Suprapubic skin (tissue), 4 donors: ENCODE data around the gene AIDA. TPM values are rescaled to one million over a fixed set of nuclear protein-coding genes. Genes with fewer than 3 reads are reported as not detected.

ENCODE experiments used
- DNase-seq, 2 donors: peaks; one replicate each; pipeline ENCODE4 v3.0.0-alpha.2; 2019; ENCODE audit warnings: low spot score in 2 of 2
- H3K27ac ChIP-seq: fragments of 200-600 bp; sonication (generic); one replicate; pipeline ENCODE4 v1.5.1; 2019
- H3K27me3 ChIP-seq: fragments of 200-600 bp; sonication (generic); one replicate; pipeline ENCODE4 v1.5.1; 2019
- H3K36me3 ChIP-seq: fragments of 200-600 bp; sonication (generic); one replicate; pipeline ENCODE4 v1.5.1; 2019
- H3K4me1 ChIP-seq: fragments of 200-600 bp; sonication (generic); one replicate; pipeline ENCODE4 v1.5.1; 2019
- H3K4me3 ChIP-seq: fragments of 200-600 bp; sonication (generic); one replicate; pipeline ENCODE4 v1.5.1; 2019; ENCODE audit warnings: mild to moderate bottlenecking
- H3K9me3 ChIP-seq: fragments of 200-600 bp; sonication (generic); one replicate; pipeline ENCODE4 v1.5.1; 2019
- EP300 ChIP-seq: sonication (generic); formaldehyde crosslinking; IDR thresholded peaks from one replicate; pipeline ENCODE4 v1.6.1; 2017; ENCODE audit warnings: antibody characterized with exemption
- POLR2A ChIP-seq, 2 donors: fragments of 450-650 bp; IDR thresholded peaks; one replicate each; pipeline ENCODE4 v1.6.1; 2017; ENCODE audit warnings: antibody characterized with exemption in 2 of 2, mild to moderate bottlenecking in 2 of 2, moderate library complexity in 2 of 2
- POLR2AphosphoS5 ChIP-seq, 3 donors: sonication (generic); formaldehyde crosslinking; IDR thresholded peaks; one replicate each; pipeline ENCODE4 v1.6.1; 2017; ENCODE audit warnings: antibody characterized with exemption in 3 of 3
- WGBS: methylation state at CpG from one replicate; pipeline ENCODE4 v1.1.5; 2018; 5-methylcytosine and 5-hydroxymethylcytosine counted together
- total RNA-seq, 4 donors: library from RNA; depleted of rRNA; stranded (reverse); fragments of >200 nt; gene quantifications; one replicate each; pipeline ENCODE4 v1.1.0, GENCODE V29; 2016
- TF ChIP-seq, protein P1 (sequence below), 2 donors: fragments of 200-600 bp in 1 of 2; fragments of 450-650 bp in 1 of 2; sonication (generic) in 1 of 2; IDR thresholded peaks; one replicate each; pipeline ENCODE4 v1.5.1; 2016 to 2019; ENCODE audit warnings: antibody characterized with exemption in 2 of 2, mild to moderate bottlenecking in 1 of 2, moderate library complexity in 1 of 2

Gene AIDA
- total RNA-seq, 4 donors from 2014 or later: 27.1 to 31.3 (median 29.1) TPM

DNA sequence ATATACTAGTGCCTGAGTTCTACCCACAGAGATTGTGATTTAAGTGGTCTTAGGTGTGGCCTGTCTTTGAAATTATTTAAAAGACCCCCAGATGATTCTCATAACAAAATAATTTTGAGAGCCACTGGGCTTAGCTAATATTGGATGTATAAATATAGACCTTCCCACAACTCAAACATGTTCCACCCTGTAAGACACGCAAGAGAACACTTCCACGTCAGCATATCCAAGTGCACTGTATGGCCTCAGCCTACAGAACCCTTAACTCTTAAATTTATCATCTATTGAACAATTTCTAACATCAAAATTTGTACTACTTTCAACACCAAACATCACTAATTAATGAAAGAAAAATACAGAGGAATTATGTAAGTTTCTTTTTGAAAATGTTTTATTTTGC is 27.2 kb upstream of the AIDA start:
- Histone ChIP-seq H3K27ac (no peak overlapping the region), H3K4me3 (no peak overlapping the region), H3K9me3 (no peaks in the 10 kb centered on the region), H3K4me1 (peaks cover 5% of the 10 kb centered on the region), H3K36me3 (peaks cover 18% of the 10 kb centered on the region), H3K27me3 (no peaks in the 10 kb centered on the region)
- 65% methylated on average over 2 of the region's 2 CpGs for WGBS
- no peak for DNase-seq
- TF ChIP-seq POLR2A (IDR thresholded peaks at IDR 0.05): no peak
- TF ChIP-seq POLR2AphosphoS5 (IDR thresholded peaks at IDR 0.05): no peak
- TF ChIP-seq, protein P1, sequence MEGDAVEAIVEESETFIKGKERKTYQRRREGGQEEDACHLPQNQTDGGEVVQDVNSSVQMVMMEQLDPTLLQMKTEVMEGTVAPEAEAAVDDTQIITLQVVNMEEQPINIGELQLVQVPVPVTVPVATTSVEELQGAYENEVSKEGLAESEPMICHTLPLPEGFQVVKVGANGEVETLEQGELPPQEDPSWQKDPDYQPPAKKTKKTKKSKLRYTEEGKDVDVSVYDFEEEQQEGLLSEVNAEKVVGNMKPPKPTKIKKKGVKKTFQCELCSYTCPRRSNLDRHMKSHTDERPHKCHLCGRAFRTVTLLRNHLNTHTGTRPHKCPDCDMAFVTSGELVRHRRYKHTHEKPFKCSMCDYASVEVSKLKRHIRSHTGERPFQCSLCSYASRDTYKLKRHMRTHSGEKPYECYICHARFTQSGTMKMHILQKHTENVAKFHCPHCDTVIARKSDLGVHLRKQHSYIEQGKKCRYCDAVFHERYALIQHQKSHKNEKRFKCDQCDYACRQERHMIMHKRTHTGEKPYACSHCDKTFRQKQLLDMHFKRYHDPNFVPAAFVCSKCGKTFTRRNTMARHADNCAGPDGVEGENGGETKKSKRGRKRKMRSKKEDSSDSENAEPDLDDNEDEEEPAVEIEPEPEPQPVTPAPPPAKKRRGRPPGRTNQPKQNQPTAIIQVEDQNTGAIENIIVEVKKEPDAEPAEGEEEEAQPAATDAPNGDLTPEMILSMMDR (IDR thresholded peaks at IDR 0.05): no peak
- no peak for TF ChIP-seq EP300

DNA sequence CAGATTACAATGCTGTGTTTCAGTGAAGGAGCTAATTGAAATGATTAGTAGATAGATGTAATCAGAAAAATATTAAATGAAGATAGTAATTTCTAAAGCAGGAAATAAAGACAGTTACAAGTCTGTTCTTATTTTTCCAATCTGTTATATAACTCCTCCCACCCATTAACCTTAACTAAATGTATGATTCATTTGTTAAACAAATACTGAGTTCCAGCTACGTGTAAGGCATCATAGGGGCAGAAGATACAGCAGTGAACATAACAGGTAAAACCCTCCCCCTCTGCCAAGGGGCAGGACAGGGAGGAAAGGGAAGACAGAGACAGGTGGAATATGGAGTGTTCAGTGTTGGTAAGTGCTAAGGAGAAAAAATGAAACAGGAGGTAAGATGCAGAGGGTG is 24.7 kb upstream of the AIDA start, which contains the start of gene FAM177B:
TSS of gene FAM177B (plus strand) at position 231 of the 400 bp plus-strand sequence. CDS start 9,344 bp downstream, outside the sequence.
- H3K27ac ChIP-seq: no peak within 1 kb of the TSS
- TF ChIP-seq POLR2A (IDR thresholded peaks at IDR 0.05) (no peak), POLR2AphosphoS5 (IDR thresholded peaks at IDR 0.05) (no peak), EP300 (no peak)
- TF ChIP-seq, protein P1 (IDR thresholded peaks at IDR 0.05): no peak

DNA sequence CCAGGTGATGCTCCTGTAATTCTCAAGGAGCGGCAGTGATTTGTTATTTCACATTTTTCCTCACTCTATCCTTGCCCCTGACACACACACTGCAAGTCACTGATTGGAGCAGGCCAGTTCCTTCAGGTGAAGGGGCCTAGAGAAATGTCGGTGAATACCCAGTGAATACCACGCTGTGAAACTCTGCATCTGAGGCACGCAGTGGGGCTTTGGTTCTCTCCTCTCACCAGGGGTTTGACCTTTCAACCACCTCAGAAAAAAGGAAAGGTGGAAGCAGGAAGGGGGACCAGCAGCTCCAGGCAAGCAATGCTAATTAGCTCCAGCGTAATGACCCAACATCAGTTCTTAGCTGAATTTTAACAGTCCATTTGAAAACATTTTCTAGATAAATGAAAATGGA is 24.2 kb upstream of the AIDA start:
- no peak overlapping the region for H3K27ac ChIP-seq

More for the DNA sequence above, 24.7 kb upstream of the AIDA start, which contains the start of gene FAM177B:
- Histone ChIP-seq H3K4me1 (peaks cover 5% of the 10 kb centered on the region), H3K9me3 (no peaks in the 10 kb centered on the region), H3K27me3 (no peaks in the 10 kb centered on the region), H3K36me3 (peaks cover 43% of the 10 kb centered on the region), H3K4me3 (no peak within 1 kb of the TSS)
- WGBS: 60% methylated on average over 1 of the region's 1 CpG
- no peak for DNase-seq

DNA sequence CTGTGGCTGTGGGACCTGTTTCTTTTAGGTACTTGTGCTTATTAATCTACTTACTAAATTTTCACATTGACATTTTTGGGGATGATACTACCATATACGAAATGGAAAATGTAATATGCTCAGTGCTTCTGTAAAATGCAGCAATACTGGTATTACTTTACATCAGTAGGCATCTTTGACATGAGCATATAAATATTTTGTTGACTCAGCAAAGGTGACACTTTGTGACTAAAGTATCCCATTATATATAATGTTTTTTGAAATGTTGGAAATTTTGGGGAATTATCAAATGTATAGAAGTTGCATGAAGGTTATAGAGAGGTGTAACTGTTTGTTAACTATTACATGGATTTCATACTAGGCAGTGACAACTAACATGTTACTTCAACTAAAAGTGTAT is 22.4 kb upstream of the AIDA start:
- Histone ChIP-seq H3K27me3 (no peaks in the 10 kb centered on the region), H3K4me1 (peaks cover 5% of the 10 kb centered on the region), H3K4me3 (no peak overlapping the region), H3K9me3 (no peaks in the 10 kb centered on the region), H3K27ac (no peak overlapping the region), H3K36me3 (peaks cover 65% of the 10 kb centered on the region)
- TF ChIP-seq EP300 (no peak), POLR2AphosphoS5 (IDR thresholded peaks at IDR 0.05) (no peak), POLR2A (IDR thresholded peaks at IDR 0.05) (no peak)
- TF ChIP-seq, protein P1 (IDR thresholded peaks at IDR 0.05): no peak
- WGBS: 85% methylated on average over 1 of the region's 1 CpG
- no peak for DNase-seq

More for the DNA sequence above, 24.2 kb upstream of the AIDA start:
- H3K36me3 ChIP-seq: peaks cover 48% of the 10 kb centered on the region
- H3K4me3 ChIP-seq: no peak overlapping the region
- no peaks in the 10 kb centered on the region for H3K27me3 ChIP-seq
- DNase-seq: no peak
- H3K9me3 ChIP-seq: no peaks in the 10 kb centered on the region
- no peak for TF ChIP-seq POLR2AphosphoS5 (IDR thresholded peaks at IDR 0.05)
- TF ChIP-seq, protein P1 (IDR thresholded peaks at IDR 0.05): no peak
- peaks cover 5% of the 10 kb centered on the region for H3K4me1 ChIP-seq
- WGBS: 71% methylated on average over 5 of the region's 5 CpGs

DNA sequence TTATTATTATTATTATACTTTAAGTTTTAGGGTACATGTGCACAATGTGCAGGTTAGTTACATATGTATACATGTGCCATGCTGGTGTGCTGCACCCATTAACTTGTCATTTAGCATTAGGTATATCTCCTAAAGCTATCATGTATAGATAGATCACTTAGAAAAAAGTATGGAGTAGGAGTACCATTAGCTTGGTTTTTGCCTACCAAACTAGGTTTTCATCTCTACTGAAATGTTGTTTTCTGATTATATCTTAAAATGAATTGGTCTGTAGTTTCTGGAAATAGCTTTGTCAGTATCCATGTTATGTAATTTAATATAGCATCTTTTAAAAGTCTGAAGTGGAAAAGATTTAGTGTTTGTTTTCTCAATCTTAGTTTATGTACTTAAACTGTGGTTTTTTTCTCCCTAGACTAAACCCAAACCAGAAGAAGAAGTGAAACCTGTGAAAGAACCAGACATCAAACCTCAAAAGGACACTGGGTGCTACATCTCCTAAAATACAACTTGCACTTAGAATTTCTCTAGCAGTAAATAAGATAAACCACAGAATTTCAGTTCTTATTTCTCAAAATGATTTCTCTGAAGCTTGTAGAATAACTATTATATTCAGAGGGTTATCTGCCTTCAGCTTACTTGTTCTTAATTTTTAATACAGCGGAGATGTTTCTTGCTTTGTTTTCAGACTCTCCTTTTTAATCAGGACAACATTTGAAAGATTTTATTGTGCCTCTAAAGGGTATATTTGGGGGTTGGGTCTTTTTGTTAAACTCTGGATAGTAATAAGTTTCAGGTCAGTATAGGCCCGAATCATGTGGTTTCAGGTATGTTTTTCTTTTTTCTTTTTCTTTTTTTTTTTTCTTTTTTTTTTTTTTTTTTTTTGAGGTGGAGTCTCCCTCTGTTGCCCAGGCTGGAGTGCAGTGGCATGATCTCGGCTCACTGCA is 20.2 kb upstream of the AIDA start:
- H3K36me3 ChIP-seq: peaks cover 88% of the 10 kb centered on the region
- no peaks in the 10 kb centered on the region for H3K27me3 ChIP-seq
- TF ChIP-seq POLR2A (IDR thresholded peaks at IDR 0.05) (no peak), POLR2AphosphoS5 (IDR thresholded peaks at IDR 0.05) (no peak), EP300 (no peak)
- TF ChIP-seq, protein P1 (IDR thresholded peaks at IDR 0.05): no peak
- H3K27ac ChIP-seq: no peak overlapping the region
- DNase-seq: no peak
- WGBS: 91% methylated on average over 3 of the region's 3 CpGs
- no peaks in the 10 kb centered on the region for H3K4me1 ChIP-seq
- no peaks in the 10 kb centered on the region for H3K9me3 ChIP-seq
- no peak overlapping the region for H3K4me3 ChIP-seq
